ENCODE results near the gene BTG3. TPM values are rescaled to one million over a fixed set of nuclear protein-coding genes. Genes with fewer than 3 reads are reported as not detected.

Gene BTG3
- total RNA-seq, 1 donor from 2014 or later, result 25.6 TPM

DNA sequence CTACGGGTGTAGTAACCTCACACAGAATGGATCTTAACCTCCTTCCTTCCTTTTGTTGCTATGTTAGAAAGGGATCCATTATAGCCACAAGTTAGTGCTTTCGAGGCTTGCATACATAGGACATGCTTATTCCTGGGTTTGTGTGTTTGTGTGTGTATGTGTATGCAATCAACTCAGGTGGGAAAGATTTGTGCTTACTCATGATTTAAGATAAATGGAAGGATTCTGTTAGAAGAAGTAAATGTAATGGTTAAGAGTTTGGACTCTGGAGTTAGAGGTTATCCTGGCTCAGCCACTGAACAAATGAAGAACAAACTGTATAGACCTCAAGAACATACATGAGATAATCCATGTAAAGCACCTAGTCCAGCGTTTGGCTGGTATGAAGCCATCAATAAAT, 28.8 kb downstream of the BTG3 start:
- no peak for DNase-seq

GRCh38 chr21:17580319-17580718, 32.4 kb downstream of the BTG3 start:
- no peak for DNase-seq

DNA sequence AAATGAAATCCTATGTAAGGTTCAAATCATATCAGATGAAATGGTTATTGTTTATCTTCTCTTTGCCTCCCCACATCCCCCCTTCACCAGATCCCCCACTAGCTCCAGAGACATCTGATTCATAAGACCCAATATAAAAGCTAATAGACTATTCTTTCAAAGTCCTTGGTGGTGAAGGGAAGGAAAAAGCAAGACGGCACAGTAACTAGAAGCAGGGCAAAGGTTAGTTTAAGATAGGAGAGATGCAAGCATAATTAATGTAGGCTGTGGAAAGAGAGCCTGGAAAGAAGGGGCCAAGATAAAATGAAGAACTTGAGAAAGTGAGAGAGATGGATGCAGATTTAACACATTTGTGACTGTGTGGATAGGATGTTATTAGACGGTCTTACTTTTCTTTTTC, 33.8 kb downstream of the BTG3 start:
- no peak for DNase-seq

GRCh38 chr21:17578162-17578561, 34.5 kb downstream of the BTG3 start:
- no peak for DNase-seq

GRCh38 chr21:17577701-17578100, 35.0 kb downstream of the BTG3 start:
- DNase-seq, result no peak

GRCh38 chr21:17576080-17576835, 36.4 kb downstream of the BTG3 start:
- DNase-seq, result no peak

GRCh38 chr21:17575076-17575475, 37.6 kb downstream of the BTG3 start:
- no peak for DNase-seq

- DNase-seq, result no peak
Observed at GRCh38 chr21:17572431-17572830, 40.3 kb downstream of the BTG3 start.

GRCh38 chr21:17570786-17571185, 41.9 kb downstream of the BTG3 start:
- no peak for DNase-seq

GRCh38 chr21:17560377-17561025, 52.2 kb downstream of the BTG3 start:
- DNase-seq, result no peak

GRCh38 chr21:17554679-17555465, 57.8 kb downstream of the BTG3 start:
- DNase-seq, result peak; percentile 4

- DNase-seq, result no peak
Observed at GRCh38 chr21:17554120-17554519, 58.6 kb downstream of the BTG3 start.

DNA sequence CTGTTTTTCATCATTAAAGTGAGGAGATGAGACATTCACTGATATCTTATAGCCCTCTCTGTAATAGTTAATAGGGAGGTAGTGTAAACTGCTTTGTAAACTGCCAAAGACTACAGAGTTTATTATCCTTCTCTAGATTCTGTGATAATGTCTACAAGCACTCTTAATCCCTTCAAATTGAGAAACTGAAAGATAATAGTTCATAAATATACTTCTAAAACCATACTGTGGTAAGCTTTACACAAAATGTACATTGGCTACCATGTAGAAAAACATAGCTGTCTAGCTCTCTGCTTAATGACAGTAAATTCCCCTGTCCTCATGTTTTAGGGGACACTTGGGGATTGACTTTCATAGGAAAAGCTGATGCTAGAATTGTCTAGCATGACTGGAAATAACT, 60.3 kb downstream of the BTG3 start:
- no peak for DNase-seq

DNA sequence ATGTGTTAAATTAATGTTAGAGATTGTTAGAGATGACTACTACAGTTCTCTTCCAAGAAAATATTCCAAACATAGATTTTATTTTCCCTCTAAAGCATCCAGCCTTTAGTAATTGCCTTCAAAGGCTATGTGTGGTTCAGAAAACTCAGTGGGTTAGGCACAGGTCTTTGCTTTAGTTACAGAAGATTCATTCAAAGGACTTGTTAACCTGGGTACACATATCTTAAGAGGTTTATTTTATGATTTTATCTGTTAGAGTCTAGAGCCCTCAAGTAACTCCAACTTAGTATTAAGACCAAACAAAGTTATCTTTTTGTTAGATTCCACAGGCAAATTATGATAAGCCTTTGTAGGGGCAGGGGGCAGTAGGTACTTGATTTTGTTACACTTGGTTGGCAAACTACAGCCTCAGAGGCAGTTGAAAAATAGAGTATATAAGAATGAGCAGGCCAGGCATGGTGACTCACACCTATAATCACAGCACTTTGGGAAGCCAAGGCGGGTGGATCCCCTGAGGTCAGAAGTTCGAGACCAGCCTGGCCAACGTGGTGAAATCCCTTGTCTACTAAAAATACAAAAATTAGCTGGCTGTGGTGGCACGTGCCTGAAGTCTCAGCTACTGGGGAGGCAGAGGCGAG, 61.9 kb downstream of the BTG3 start:
- DNase-seq, result no peak

DNA sequence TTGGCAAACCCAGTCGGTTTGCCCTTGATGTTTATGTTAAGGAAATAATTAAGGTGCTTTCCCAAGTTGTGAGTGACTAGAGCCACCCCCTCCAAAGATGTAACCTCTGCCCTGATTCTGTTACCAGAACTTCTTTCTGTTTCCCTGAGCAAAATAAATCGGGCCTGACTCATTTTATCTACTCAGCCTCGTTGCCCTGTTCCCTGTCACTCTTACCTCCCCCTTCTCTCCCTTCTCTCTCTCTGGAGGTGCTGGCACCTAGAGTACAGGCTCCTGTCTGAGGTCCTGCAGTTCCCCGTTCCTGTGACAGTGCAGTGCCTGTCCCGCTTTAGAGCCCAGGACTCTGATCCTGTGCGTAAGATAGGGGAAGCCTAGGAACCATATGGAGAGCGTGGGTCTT, 64.4 kb downstream of the BTG3 start:
- DNase-seq, result no peak

- no peak for DNase-seq
Observed at GRCh38 chr21:17545007-17545406, 67.7 kb downstream of the BTG3 start.

Small RNAs within 50 kb of the gene (small RNA-seq; reads per million reads assigned to genes)
- gene RF00019, result not detected

Other genes starting within 250 kb of the BTG3 start
- 372 TPM for gene CXADR, start 99.9 kb downstream of the BTG3 start, total RNA-seq
- 16.4 TPM for gene C21orf91, start 206.5 kb upstream of the BTG3 start, total RNA-seq